ENCODE data around the gene WBP2NL. TPM values are rescaled to one million over a fixed set of nuclear protein-coding genes. Genes with fewer than 3 reads are reported as not detected.

WBP2NL gene
- total and polyA plus RNA-seq, 2 of the 8 experiments (the other 6 are each of a cell fraction or from before 2014, with no cell fraction given): not detected

DNA sequence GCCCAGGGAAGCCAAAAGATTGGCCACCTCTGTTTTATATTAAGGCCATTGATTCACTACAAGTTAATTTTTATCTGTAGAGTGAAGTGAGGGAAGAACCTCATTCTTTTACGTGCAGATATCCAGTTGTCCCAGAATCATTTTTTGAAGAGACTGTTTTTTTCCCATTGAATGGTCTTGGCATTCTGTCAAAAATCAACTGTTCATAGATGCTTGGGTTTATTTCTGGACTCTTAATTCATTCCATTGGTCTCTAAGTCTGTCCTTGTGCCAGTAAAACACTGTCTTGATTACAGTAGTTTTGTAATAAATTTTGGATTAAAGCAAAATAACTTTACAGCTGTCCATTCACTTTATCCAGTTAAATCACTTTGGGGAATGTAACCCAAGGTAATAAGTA lies 26.8 kb downstream of the WBP2NL start:
- Histone ChIP-seq H3K27me3 (replicated peaks in 1 of 4; ENCODE audit: control insufficient read depth in 3 of 4, extremely low read depth in 1 of 4, insufficient read depth in 3 of 4, low read length in 3 of 4) (no peaks in the 10 kb centered on the region), H3K4me2 (ENCODE audit: insufficient read depth in 1 of 2, low read depth in 2 of 2, low read length in 2 of 2) (no peak overlapping the region), H3K27ac (ENCODE audit: low read depth, low read length) (no peak overlapping the region), H2AFZ (ENCODE audit: low read length) (no peak overlapping the region), H2BK15ac (ENCODE audit: low read length) (no peak overlapping the region), H3K4ac (replicated peaks; ENCODE audit: insufficient read length, low read depth, low read length) (no peak overlapping the region), H3K56ac (replicated peaks; ENCODE audit: insufficient read length, low read depth, low read length) (no peak overlapping the region), H3K9me3 (ENCODE audit: insufficient read depth in 2 of 2, low read depth in 1 of 2, low read length in 1 of 2) (no peaks in the 10 kb centered on the region), H3K79me2 (ENCODE audit: control insufficient read depth in 1 of 2, insufficient read depth in 2 of 2, low read length in 2 of 2) (no peaks in the 10 kb centered on the region), H2BK12ac (ENCODE audit: low read depth, low read length) (no peak overlapping the region), H3K18ac (ENCODE audit: extremely low read depth, low read length) (no peak overlapping the region), H4K8ac (ENCODE audit: extremely low read depth, insufficient read depth, low read length) (no peak overlapping the region), H3K36me3 (ENCODE audit: control insufficient read depth in 2 of 4, insufficient read depth in 4 of 4, low read length in 3 of 4) (no peaks in the 10 kb centered on the region), H4K20me1 (replicated peaks in 1 of 2; ENCODE audit: control insufficient read depth in 1 of 2, insufficient read depth in 2 of 2, low read length in 2 of 2) (no peaks in the 10 kb centered on the region), H3K23me2 (ENCODE audit: low read depth, low read length) (no peaks in the 10 kb centered on the region), H3K14ac (ENCODE audit: insufficient read length) (no peak overlapping the region), H3K9ac (replicated peaks in 1 of 4; ENCODE audit: extremely low read depth in 1 of 4, low read depth in 3 of 4, low read length in 3 of 4) (no peak overlapping the region), H2BK20ac (ENCODE audit: low read length) (no peak overlapping the region), H4K91ac (replicated peaks; ENCODE audit: insufficient read length, low read length) (no peak overlapping the region), H2BK120ac (replicated peaks; ENCODE audit: low read depth, low read length) (no peak overlapping the region), H3K4me1 (replicated peaks in 1 of 4; ENCODE audit: control insufficient read depth in 3 of 4, insufficient read depth in 4 of 4, low read length in 3 of 4) (no peaks in the 10 kb centered on the region), H3K4me3 (ENCODE audit: extremely low read depth in 1 of 4, insufficient read depth in 2 of 4, low read depth in 3 of 4, low read length in 4 of 4) (no peak overlapping the region), H2BK5ac (ENCODE audit: low read depth, low read length) (no peak overlapping the region), H3K79me1 (ENCODE audit: low read depth, low read length) (no peaks in the 10 kb centered on the region), H4K5ac (ENCODE audit: insufficient read length, low read depth, low read length) (no peak overlapping the region), H2AK5ac (ENCODE audit: low read depth, low read length) (no peak overlapping the region), H3K23ac (ENCODE audit: insufficient read length) (no peak overlapping the region)
- ChIA-PET POLR2A (ENCODE audit: partially characterized antibody) (interaction anchor here (1.3 kb wide), 1 partner anchor 64 kb away, joined by 3 read pairs; no protein-coding TSS in a partner anchor), CTCF (ENCODE audit: partially characterized antibody) (interaction anchor here (0.8 kb wide), 1 partner anchor 14 kb away, joined by 3 read pairs; no protein-coding TSS in a partner anchor)
- TF ChIP-seq, protein P1, sequence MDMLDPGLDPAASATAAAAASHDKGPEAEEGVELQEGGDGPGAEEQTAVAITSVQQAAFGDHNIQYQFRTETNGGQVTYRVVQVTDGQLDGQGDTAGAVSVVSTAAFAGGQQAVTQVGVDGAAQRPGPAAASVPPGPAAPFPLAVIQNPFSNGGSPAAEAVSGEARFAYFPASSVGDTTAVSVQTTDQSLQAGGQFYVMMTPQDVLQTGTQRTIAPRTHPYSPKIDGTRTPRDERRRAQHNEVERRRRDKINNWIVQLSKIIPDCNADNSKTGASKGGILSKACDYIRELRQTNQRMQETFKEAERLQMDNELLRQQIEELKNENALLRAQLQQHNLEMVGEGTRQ (IDR thresholded peaks at IDR 0.05; ENCODE audit: low read length): no peak
- no peak for TF ChIP-seq EP300 (IDR thresholded peaks at IDR 0.05; ENCODE audit: borderline replicate concordance in 1 of 2, low read depth in 2 of 2, low read length in 2 of 2)
- TF ChIP-seq POLR2A (IDR thresholded peaks at IDR 0.05; ENCODE audit: control extremely low read depth in 1 of 2, low read depth in 2 of 2, low read length in 2 of 2): no peak
- TF ChIP-seq BACH1 (IDR thresholded peaks at IDR 0.05; ENCODE audit: low read length): no peak
- 95% methylated on average over 1 of the region's 1 CpG; no CpG with 5 or more reads in 1 of the 2 experiments for WGBS, 2 experiments (ENCODE audit: extremely low coverage in 1 of 2, insufficient coverage in 1 of 2, insufficient read length in 1 of 2, insufficient replicate concordance in 2 of 2, low coverage in 1 of 2, low lambda C conversion rate in 2 of 2, missing lambda C conversion rate in 1 of 2)
- DNase-seq (ENCODE audit: low read depth in 1 of 2, low spot score in 2 of 2) (no peak), FAIRE-seq (no peak)

Data from H1 (cell line).